Panc1 (cell line): ENCODE measurements around the gene NOS1. TPM values are rescaled to one million over a fixed set of nuclear protein-coding genes. Genes with fewer than 3 reads are reported as not detected.

ENCODE experiments used
- ATAC-seq: fragments of 200-7000 bp; cut with Tn5 transposase; 2 replicates; pipeline ENCODE4 v1.9.1; 2020; ENCODE audit warnings: mild to moderate bottlenecking, moderate library complexity
- BruUV-seq: library from RNA; stranded (reverse); fragments of 400-500 nt; replicated peaks from 2 replicates; lab custom pipeline; 2021; lab: Mats Ljungman, UMichigan
- CTCF ChIA-PET: fragments of 300-600 bp; sonication (Branson Sonifier 250); formaldehyde crosslinking; loops from one replicate; lab custom pipeline; 2022; ENCODE audit warnings: antibody characterized with exemption; lab: Charles Lee
- POLR2A ChIA-PET: fragments of 300-600 bp; sonication (Branson Sonifier 250); formaldehyde crosslinking; loops from one replicate; lab custom pipeline; 2022; ENCODE audit warnings: antibody characterized with exemption; lab: Charles Lee
- DNase-seq: peaks from one replicate; pipeline ENCODE4 v3.0.0-alpha.2; 2010; ENCODE audit warnings: low read depth, low spot score
- H3K27ac ChIP-seq: 2 replicates; pipeline ENCODE4 v1.5.1; 2011; ENCODE audit warnings: mild to moderate bottlenecking, low read length, inconsistent platforms
- H3K27me3 ChIP-seq: fragments of 200-500 bp; sonication (Bioruptor generic); 2 replicates; pipeline ENCODE4 v1.6.0; 2014; ENCODE audit warnings: low read length, inconsistent platforms; ENCODE audit not compliant: control insufficient read depth, insufficient read depth
- H3K36me3 ChIP-seq: fragments of 200-500 bp; sonication (Bioruptor generic); 2 replicates; pipeline ENCODE4 v1.5.1; 2014; ENCODE audit warnings: inconsistent platforms, mild to moderate bottlenecking, low read length, moderate library complexity; ENCODE audit not compliant: control insufficient read depth, insufficient read depth
- H3K4me1 ChIP-seq: 2 replicates; pipeline ENCODE4 v1.5.1; 2011; ENCODE audit warnings: inconsistent platforms, mild to moderate bottlenecking, low read length, moderate library complexity; ENCODE audit not compliant: control insufficient read depth, insufficient read depth
- H3K4me3 ChIP-seq, 2 experiments: 2 replicates each; pipeline ENCODE4 v1.5.1; 2011 to 2012; ENCODE audit warnings: low read depth in 2 of 2, low read length in 2 of 2, mild to moderate bottlenecking in 2 of 2, inconsistent platforms in 1 of 2, moderate library complexity in 1 of 2
- H3K9me3 ChIP-seq: fragments of 200-500 bp; sonication (Bioruptor generic); 2 replicates; pipeline ENCODE4 v1.5.1; 2014; ENCODE audit warnings: low read depth, mild to moderate bottlenecking, inconsistent platforms, low read length, moderate library complexity; ENCODE audit not compliant: control insufficient read depth, insufficient read depth
- POLR2AphosphoS5 ChIP-seq: IDR thresholded peaks from 2 replicates; pipeline ENCODE4 v1.6.1; 2012; ENCODE audit warnings: mild to moderate bottlenecking, low read depth, low read length, moderate library complexity
- SIN3A ChIP-seq: IDR thresholded peaks from 2 replicates; pipeline ENCODE4 v1.6.1; 2012; ENCODE audit warnings: low read depth, mild to moderate bottlenecking, low read length, moderate library complexity, borderline replicate concordance; ENCODE audit not compliant: insufficient read depth
- TCF7L2 ChIP-seq: IDR thresholded peaks from 2 replicates; pipeline ENCODE4 v1.6.1; 2011; ENCODE audit warnings: mild to moderate bottlenecking, low read depth, low read length, inconsistent platforms
- in situ Hi-C: cut with HindIII; loops from 2 replicates; pipeline ENCODE4 v1.10.0; 2016; ENCODE audit warnings: low sequenced_read_pairs, low pct_unique_long_range_greater_than_20kb
- intact Hi-C: fragments of 100-400 bp; cut with micrococcal nuclease; formaldehyde crosslinking; loops from one replicate; pipeline ENCODE4 v1.10.0; 2022; ENCODE audit not compliant: unreplicated experiment
- total RNA-seq: library from RNA; stranded (reverse); gene quantifications from one replicate; pipeline ENCODE4 v1.2.1, GENCODE V29; 2021; ENCODE audit not compliant: unreplicated experiment
- TF ChIP-seq, protein P1 (sequence below): fragments of 450-650 bp; IDR thresholded peaks from 2 replicates; pipeline ENCODE4 v1.5.1; 2017; ENCODE audit warnings: mild to moderate bottlenecking
- TF ChIP-seq, protein P2 (sequence below), 2 experiments: IDR thresholded peaks; 2 replicates each; pipeline ENCODE4 v1.6.1; 2011 to 2012; ENCODE audit warnings: low read depth in 2 of 2, control low read depth in 1 of 2, low read length in 1 of 2, mild to moderate bottlenecking in 1 of 2, moderate library complexity in 1 of 2; ENCODE audit not compliant: insufficient read depth in 1 of 2

The NOS1 gene
- total RNA-seq, 1 experiment from 2014 or later, result 0.03 TPM

DNA sequence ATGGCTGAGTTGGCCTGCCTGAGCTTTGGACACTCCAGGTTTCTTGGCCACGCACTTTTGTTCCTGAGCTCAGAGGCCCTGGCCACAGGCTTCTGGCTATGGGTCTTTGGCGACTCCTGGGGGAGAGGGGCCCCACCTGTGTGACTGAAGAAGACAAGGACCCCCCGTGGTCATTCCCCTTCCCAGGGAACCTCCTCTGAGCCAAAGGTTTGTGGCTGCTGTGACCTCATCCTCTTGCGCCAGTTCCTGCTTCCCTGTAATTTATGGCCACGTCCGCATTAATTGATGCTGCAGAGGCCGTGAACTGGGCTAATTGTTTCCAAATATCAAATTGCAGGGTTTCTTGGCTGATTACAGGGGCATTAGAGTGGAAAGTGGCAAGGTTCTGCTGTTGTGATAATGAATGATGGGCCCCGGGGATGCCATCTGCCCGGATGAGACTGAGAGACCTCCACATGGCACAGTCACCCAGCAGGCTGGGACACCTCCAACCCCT is 27.6 kb upstream of the NOS1 start:
- CTCF ChIA-PET, result no interaction called here
- no TSS peak for BruUV-seq

DNA sequence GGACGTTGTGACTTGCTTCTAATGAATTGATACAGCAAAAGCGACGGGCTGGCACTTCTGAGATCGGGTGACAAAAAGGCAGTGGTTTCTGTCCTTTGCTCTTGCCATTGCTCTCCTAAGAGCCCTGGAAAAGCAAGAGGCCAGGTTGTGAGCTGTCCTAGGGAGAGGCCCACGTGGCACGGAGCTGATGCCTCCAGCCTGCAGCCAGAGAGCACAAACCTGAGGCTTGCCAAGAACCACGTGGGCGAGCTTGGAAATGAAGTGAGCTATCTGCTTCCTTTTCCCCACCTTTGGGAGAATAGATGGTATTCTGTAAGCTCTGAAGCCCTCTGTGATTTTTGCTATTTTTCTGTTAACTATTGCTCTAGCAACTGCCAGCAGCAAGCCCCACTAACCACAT is 26.4 kb upstream of the NOS1 start:
- no peaks in the 10 kb centered on the region for H3K36me3 ChIP-seq
- in situ Hi-C loops, result no loop called here
- H3K9me3 ChIP-seq, result no peaks in the 10 kb centered on the region
- CTCF ChIA-PET, result no interaction called here
- POLR2A ChIA-PET, result no interaction called here
- BruUV-seq, result no TSS peak
- no peak for ATAC-seq
- no peak overlapping the region for H3K27ac ChIP-seq
- no peak for DNase-seq
- no peak overlapping the region for H3K4me3 ChIP-seq
- intact Hi-C loops, result no loop called here
- H3K4me1 ChIP-seq, result no peaks in the 10 kb centered on the region
- H3K27me3 ChIP-seq, result no peaks in the 10 kb centered on the region
- TF ChIP-seq, protein P1, sequence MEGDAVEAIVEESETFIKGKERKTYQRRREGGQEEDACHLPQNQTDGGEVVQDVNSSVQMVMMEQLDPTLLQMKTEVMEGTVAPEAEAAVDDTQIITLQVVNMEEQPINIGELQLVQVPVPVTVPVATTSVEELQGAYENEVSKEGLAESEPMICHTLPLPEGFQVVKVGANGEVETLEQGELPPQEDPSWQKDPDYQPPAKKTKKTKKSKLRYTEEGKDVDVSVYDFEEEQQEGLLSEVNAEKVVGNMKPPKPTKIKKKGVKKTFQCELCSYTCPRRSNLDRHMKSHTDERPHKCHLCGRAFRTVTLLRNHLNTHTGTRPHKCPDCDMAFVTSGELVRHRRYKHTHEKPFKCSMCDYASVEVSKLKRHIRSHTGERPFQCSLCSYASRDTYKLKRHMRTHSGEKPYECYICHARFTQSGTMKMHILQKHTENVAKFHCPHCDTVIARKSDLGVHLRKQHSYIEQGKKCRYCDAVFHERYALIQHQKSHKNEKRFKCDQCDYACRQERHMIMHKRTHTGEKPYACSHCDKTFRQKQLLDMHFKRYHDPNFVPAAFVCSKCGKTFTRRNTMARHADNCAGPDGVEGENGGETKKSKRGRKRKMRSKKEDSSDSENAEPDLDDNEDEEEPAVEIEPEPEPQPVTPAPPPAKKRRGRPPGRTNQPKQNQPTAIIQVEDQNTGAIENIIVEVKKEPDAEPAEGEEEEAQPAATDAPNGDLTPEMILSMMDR, result no peak
- TF ChIP-seq TCF7L2 (no peak), SIN3A (no peak), POLR2AphosphoS5 (no peak)
- TF ChIP-seq, protein P2, sequence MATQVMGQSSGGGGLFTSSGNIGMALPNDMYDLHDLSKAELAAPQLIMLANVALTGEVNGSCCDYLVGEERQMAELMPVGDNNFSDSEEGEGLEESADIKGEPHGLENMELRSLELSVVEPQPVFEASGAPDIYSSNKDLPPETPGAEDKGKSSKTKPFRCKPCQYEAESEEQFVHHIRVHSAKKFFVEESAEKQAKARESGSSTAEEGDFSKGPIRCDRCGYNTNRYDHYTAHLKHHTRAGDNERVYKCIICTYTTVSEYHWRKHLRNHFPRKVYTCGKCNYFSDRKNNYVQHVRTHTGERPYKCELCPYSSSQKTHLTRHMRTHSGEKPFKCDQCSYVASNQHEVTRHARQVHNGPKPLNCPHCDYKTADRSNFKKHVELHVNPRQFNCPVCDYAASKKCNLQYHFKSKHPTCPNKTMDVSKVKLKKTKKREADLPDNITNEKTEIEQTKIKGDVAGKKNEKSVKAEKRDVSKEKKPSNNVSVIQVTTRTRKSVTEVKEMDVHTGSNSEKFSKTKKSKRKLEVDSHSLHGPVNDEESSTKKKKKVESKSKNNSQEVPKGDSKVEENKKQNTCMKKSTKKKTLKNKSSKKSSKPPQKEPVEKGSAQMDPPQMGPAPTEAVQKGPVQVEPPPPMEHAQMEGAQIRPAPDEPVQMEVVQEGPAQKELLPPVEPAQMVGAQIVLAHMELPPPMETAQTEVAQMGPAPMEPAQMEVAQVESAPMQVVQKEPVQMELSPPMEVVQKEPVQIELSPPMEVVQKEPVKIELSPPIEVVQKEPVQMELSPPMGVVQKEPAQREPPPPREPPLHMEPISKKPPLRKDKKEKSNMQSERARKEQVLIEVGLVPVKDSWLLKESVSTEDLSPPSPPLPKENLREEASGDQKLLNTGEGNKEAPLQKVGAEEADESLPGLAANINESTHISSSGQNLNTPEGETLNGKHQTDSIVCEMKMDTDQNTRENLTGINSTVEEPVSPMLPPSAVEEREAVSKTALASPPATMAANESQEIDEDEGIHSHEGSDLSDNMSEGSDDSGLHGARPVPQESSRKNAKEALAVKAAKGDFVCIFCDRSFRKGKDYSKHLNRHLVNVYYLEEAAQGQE (IDR thresholded peaks at IDR 0.05; ENCODE audit: insufficient read depth in 1 of 2, low read depth in 2 of 2, low read length in 1 of 2), result no peak

More for the DNA sequence above, 27.6 kb upstream of the NOS1 start:
- Histone ChIP-seq H3K4me1 (no peaks in the 10 kb centered on the region), H3K27ac (no peak overlapping the region), H3K27me3 (no peaks in the 10 kb centered on the region), H3K9me3 (no peaks in the 10 kb centered on the region), H3K36me3 (no peaks in the 10 kb centered on the region), H3K4me3 (no peak overlapping the region)
- intact Hi-C loops (no loop called here), in situ Hi-C loops (no loop called here)
- no peak for TF ChIP-seq SIN3A
- no peak for TF ChIP-seq TCF7L2
- TF ChIP-seq, protein P1, result no peak
- TF ChIP-seq, protein P2 (IDR thresholded peaks at IDR 0.05; ENCODE audit: insufficient read depth in 1 of 2, low read depth in 2 of 2, low read length in 1 of 2), result no peak
- TF ChIP-seq POLR2AphosphoS5, result no peak
- ATAC-seq (no peak), DNase-seq (no peak)
- POLR2A ChIA-PET, result no interaction called here
